ENCODE data around the gene RFX3. TPM values are rescaled to one million over a fixed set of nuclear protein-coding genes. Genes with fewer than 3 reads are reported as not detected.

The RFX3 gene
- total and polyA plus RNA-seq, 2 donors from 2014 or later, result 1.6 to 17.8 TPM

DNA sequence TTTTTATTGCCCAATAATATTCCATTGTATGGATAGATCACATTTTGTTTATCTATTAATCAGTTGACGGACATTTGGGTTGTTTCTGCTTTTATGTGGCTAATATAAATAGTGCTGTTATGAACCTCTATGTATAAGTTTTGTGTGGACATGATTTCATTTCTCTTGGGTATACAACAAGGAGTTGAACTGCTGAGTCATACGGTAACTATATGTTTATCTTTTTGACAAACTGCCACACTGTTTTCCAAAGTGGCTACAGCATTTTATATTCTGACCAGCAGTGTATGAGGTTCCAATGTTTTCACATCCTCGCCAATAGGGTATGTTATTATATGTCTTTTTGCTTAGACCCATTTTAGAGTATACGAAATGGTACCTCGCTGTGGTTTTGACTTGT is 264.3 kb downstream of the RFX3 start:
- TF ChIP-seq, protein P1, sequence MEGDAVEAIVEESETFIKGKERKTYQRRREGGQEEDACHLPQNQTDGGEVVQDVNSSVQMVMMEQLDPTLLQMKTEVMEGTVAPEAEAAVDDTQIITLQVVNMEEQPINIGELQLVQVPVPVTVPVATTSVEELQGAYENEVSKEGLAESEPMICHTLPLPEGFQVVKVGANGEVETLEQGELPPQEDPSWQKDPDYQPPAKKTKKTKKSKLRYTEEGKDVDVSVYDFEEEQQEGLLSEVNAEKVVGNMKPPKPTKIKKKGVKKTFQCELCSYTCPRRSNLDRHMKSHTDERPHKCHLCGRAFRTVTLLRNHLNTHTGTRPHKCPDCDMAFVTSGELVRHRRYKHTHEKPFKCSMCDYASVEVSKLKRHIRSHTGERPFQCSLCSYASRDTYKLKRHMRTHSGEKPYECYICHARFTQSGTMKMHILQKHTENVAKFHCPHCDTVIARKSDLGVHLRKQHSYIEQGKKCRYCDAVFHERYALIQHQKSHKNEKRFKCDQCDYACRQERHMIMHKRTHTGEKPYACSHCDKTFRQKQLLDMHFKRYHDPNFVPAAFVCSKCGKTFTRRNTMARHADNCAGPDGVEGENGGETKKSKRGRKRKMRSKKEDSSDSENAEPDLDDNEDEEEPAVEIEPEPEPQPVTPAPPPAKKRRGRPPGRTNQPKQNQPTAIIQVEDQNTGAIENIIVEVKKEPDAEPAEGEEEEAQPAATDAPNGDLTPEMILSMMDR (IDR thresholded peaks at IDR 0.05; ENCODE audit: borderline replicate concordance, extremely low read depth, insufficient read depth), result no peak
- no peak overlapping the region for H3K9ac ChIP-seq (ENCODE audit: low read length in 3 of 3)
- intact Hi-C loops (cut with DNase I), result no loop called here
- H3K4me1 ChIP-seq (ENCODE audit: control insufficient read depth in 2 of 3, insufficient read depth in 2 of 3, low read depth in 1 of 3, low read length in 3 of 3), result no peaks in the 10 kb centered on the region
- no peak for DNase-seq
- H3K36me3 ChIP-seq (ENCODE audit: control insufficient read depth in 2 of 3, insufficient read depth in 3 of 3, low read length in 3 of 3), result peaks cover 2 to 6% (median 3%) of the 10 kb centered on the region in 3 donors
- no peaks in the 10 kb centered on the region for H3K27me3 ChIP-seq (ENCODE audit: control insufficient read depth, insufficient read depth, low read length)
- no peak overlapping the region for H3K4me3 ChIP-seq (ENCODE audit: low read length in 3 of 3)
- H3K9me3 ChIP-seq (ENCODE audit: control insufficient read depth in 2 of 3, insufficient read depth in 1 of 3, low read length in 3 of 3), result no peaks in the 10 kb centered on the region
- H3K27ac ChIP-seq (ENCODE audit: low read depth in 2 of 2, low read length in 2 of 2), result no peak overlapping the region
- no peak for FAIRE-seq

DNA sequence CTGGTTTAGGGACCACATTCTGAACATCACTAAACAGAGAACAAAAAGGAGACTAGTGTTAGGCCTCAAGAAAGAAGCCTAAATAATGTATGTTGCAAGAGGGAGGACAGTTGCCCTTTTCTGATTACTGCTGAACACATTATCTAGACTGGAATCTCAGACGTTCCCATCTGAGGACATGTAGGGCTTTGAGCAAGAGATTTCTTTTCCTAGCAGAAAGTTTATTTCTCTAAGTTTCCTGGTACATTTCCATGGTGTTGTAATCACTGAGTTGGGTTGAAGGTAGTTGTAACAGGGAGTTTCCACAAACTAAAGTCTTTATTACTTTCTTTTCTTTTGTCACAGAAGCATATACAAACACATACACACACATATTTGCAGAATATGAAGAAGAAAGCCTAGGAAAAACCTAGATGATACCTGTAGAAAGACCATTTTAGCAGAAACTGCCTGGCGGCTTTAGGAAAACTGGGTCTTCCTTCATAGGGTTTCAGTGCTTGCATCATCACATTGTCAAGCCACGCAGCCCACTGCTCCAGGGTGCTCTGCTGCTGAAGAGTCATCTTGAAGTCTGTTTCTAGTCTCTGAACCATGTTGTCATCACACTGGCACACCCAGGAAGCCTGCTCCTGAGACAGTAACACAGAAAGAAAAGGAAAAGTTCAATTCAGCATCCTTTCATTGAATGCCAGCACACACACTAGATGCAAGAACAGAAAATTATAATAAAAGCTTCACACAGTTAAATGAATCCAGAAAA is 269.1 kb downstream of the RFX3 start:
- H3K36me3 ChIP-seq (ENCODE audit: control insufficient read depth in 2 of 3, insufficient read depth in 3 of 3, low read length in 3 of 3), result peaks cover 2 to 11% (median 7%) of the 10 kb centered on the region in 3 donors
- H3K4me1 ChIP-seq (ENCODE audit: control insufficient read depth in 2 of 3, insufficient read depth in 2 of 3, low read depth in 1 of 3, low read length in 3 of 3), result no peaks in the 10 kb centered on the region

DNA sequence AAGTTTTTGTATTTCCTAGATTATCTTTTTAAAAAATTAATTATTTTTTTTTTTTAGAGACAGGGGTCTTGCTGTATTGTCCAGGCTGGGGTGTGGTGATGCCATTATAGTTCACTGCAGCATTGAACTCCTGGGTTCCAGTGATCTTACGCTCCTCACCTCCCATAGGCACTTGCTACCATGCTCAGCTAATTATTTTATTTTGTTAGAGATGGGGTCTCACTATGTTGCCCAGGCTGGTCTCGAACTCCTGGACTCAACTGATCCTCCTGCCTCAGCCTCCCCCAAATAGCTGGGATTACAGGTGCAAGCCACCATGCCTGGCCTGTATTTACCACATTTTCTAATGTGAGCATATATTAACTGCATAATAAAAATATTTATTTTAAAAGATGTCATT is 274.5 kb downstream of the RFX3 start:
- H3K36me3 ChIP-seq (ENCODE audit: control insufficient read depth in 2 of 3, insufficient read depth in 3 of 3, low read length in 3 of 3), result peaks cover 2 to 7% (median 4%) of the 10 kb centered on the region in 3 donors
- H3K27me3 ChIP-seq (ENCODE audit: control insufficient read depth, insufficient read depth, low read length), result no peaks in the 10 kb centered on the region
- H3K9ac ChIP-seq (ENCODE audit: low read length in 3 of 3), result no peak overlapping the region
- no peaks in the 10 kb centered on the region for H3K9me3 ChIP-seq (ENCODE audit: control insufficient read depth in 2 of 3, insufficient read depth in 1 of 3, low read length in 3 of 3)
- no peak overlapping the region for H3K4me3 ChIP-seq (ENCODE audit: low read length in 3 of 3)
- no peak for DNase-seq
- TF ChIP-seq, protein P1 (IDR thresholded peaks at IDR 0.05; ENCODE audit: borderline replicate concordance, extremely low read depth, insufficient read depth), result no peak
- no peaks in the 10 kb centered on the region for H3K4me1 ChIP-seq (ENCODE audit: control insufficient read depth in 2 of 3, insufficient read depth in 2 of 3, low read depth in 1 of 3, low read length in 3 of 3)
- intact Hi-C loops (cut with DNase I), result no loop called here
- no peak overlapping the region for H3K27ac ChIP-seq (ENCODE audit: low read depth in 2 of 2, low read length in 2 of 2)
- FAIRE-seq, result no peak

More for the DNA sequence above, 269.1 kb downstream of the RFX3 start:
- FAIRE-seq (no peak), DNase-seq (no peak)
- intact Hi-C loops (cut with DNase I), result no loop called here
- Histone ChIP-seq H3K27me3 (ENCODE audit: control insufficient read depth, insufficient read depth, low read length) (no peaks in the 10 kb centered on the region), H3K9ac (ENCODE audit: low read length in 3 of 3) (no peak overlapping the region), H3K9me3 (ENCODE audit: control insufficient read depth in 2 of 3, insufficient read depth in 1 of 3, low read length in 3 of 3) (no peaks in the 10 kb centered on the region), H3K4me3 (ENCODE audit: low read length in 3 of 3) (no peak overlapping the region), H3K27ac (ENCODE audit: low read depth in 2 of 2, low read length in 2 of 2) (no peak overlapping the region)
- TF ChIP-seq, protein P1 (IDR thresholded peaks at IDR 0.05; ENCODE audit: borderline replicate concordance, extremely low read depth, insufficient read depth), result no peak
